H1 (cell line): ENCODE data around the gene RARA. TPM values are rescaled to one million over a fixed set of nuclear protein-coding genes. Genes with fewer than 3 reads are reported as not detected.

Experiments
- CTCF ChIA-PET: fragments of 300-600 bp; sonication (Branson Sonifier 250); formaldehyde crosslinking; loops from one replicate; lab custom pipeline; 2021; ENCODE audit not compliant: partially characterized antibody; lab: Charles Lee
- POLR2A ChIA-PET: fragments of 300-600 bp; sonication (Branson Sonifier 250); formaldehyde crosslinking; loops from one replicate; lab custom pipeline; 2021; ENCODE audit warnings: inconsistent platforms; ENCODE audit not compliant: partially characterized antibody; lab: Charles Lee
- DNase-seq, 2 experiments: peaks; one replicate each; pipeline versions ENCODE4 v3.0.0 to v3.0.0-alpha.2; 2010 to 2022; ENCODE audit warnings: low spot score in 2 of 2, low read depth in 1 of 2, mixed read lengths in 1 of 2
- FAIRE-seq: peaks from 2 replicates; lab custom pipeline; 2011; peaks lifted over from hg19 to GRCh38; lab: Jason Lieb, UNC
- H2AFZ ChIP-seq: 2 replicates; pipeline ENCODE4 v1.8.1; 2012; ENCODE audit warnings: low read length, inconsistent platforms
- H2AK5ac ChIP-seq: 2 replicates; pipeline ENCODE4 v1.6.1; 2013; ENCODE audit warnings: low read depth, low read length
- H2BK120ac ChIP-seq: replicated peaks from 2 replicates; pipeline ENCODE3; 2013; ENCODE audit warnings: low read depth, low read length, inconsistent platforms
- H2BK12ac ChIP-seq: 2 replicates; pipeline ENCODE4 v1.6.1; 2013; ENCODE audit warnings: low read depth, low read length
- H2BK15ac ChIP-seq: 2 replicates; pipeline ENCODE4 v1.6.1; 2013; ENCODE audit warnings: low read length
- H2BK20ac ChIP-seq: 2 replicates; pipeline ENCODE4 v1.6.1; 2013; ENCODE audit warnings: low read length
- H2BK5ac ChIP-seq: 2 replicates; pipeline ENCODE4 v1.6.1; 2013; ENCODE audit warnings: low read depth, low read length
- H3K14ac ChIP-seq: 2 replicates; pipeline ENCODE4 v1.6.1; 2013; ENCODE audit warnings: inconsistent platforms; ENCODE audit not compliant: insufficient read length
- H3K18ac ChIP-seq: 2 replicates; pipeline ENCODE4 v1.6.1; 2013; ENCODE audit warnings: low read length; ENCODE audit errors: extremely low read depth
- H3K23ac ChIP-seq: 2 replicates; pipeline ENCODE4 v1.6.1; 2013; ENCODE audit warnings: inconsistent platforms; ENCODE audit not compliant: insufficient read length
- H3K23me2 ChIP-seq: 2 replicates; pipeline ENCODE4 v1.6.1; 2013; ENCODE audit warnings: low read depth, low read length
- H3K27ac ChIP-seq: 2 replicates; pipeline ENCODE4 v1.6.1; 2011; ENCODE audit warnings: low read depth, low read length, inconsistent platforms
- H3K27me3 ChIP-seq, 4 experiments: replicated peaks in 1 of 4; 1 replicate in 1 of 4; 2 replicates in 3 of 4; pipeline versions ENCODE4 v1.6.1 to v1.8.1; 2011 to 2013; ENCODE audit warnings: low read length in 3 of 4, mild to moderate bottlenecking in 3 of 4, inconsistent platforms in 2 of 4, mixed read lengths in 2 of 4, moderate library complexity in 1 of 4; ENCODE audit not compliant: control insufficient read depth in 3 of 4, insufficient read depth in 3 of 4; ENCODE audit errors: extremely low read depth in 1 of 4
- H3K36me3 ChIP-seq, 4 experiments: 2 replicates each; pipeline versions ENCODE4 v1.6.1 to v1.8.1; 2011 to 2013; ENCODE audit warnings: mild to moderate bottlenecking in 4 of 4, low read length in 3 of 4, moderate library complexity in 2 of 4, control low read depth in 1 of 4, inconsistent platforms in 1 of 4; ENCODE audit not compliant: insufficient read depth in 4 of 4, control insufficient read depth in 2 of 4
- H3K4ac ChIP-seq: replicated peaks from 2 replicates; pipeline ENCODE3; 2013; ENCODE audit warnings: low read length, low read depth, mixed read lengths, inconsistent platforms; ENCODE audit not compliant: insufficient read length
- H3K4me1 ChIP-seq, 4 experiments: replicated peaks in 1 of 4; 1 replicate in 1 of 4; 2 replicates in 3 of 4; pipeline versions ENCODE4 v1.6.1 to v1.8.1; 2011 to 2013; ENCODE audit warnings: low read length in 3 of 4, inconsistent platforms in 2 of 4, mixed read lengths in 1 of 4; ENCODE audit not compliant: insufficient read depth in 4 of 4, control insufficient read depth in 3 of 4
- H3K4me2 ChIP-seq, 2 experiments: 2 replicates each; pipeline versions ENCODE4 v1.6.1 to v1.8.1; 2011 to 2013; ENCODE audit warnings: low read depth in 2 of 2, low read length in 2 of 2, control low read depth in 1 of 2, inconsistent platforms in 1 of 2, mild to moderate bottlenecking in 1 of 2; ENCODE audit not compliant: insufficient read depth in 1 of 2
- H3K4me3 ChIP-seq, 4 experiments: fragments of 200-600, 300-600 bp in 1 of 4; sonication (generic), shearing (Covaris generic), sonication (Bioruptor Twin) in 1 of 4; 2 replicates each; pipeline versions ENCODE4 v1.5.1 to v1.8.1; 2011 to 2016; ENCODE audit warnings: low read length in 4 of 4, low read depth in 3 of 4, control low read depth in 2 of 4, inconsistent platforms in 2 of 4, mild to moderate bottlenecking in 2 of 4, mixed read lengths in 1 of 4, moderate library complexity in 1 of 4; ENCODE audit not compliant: insufficient read depth in 2 of 4; ENCODE audit errors: extremely low read depth in 1 of 4
- H3K56ac ChIP-seq: replicated peaks from 2 replicates; pipeline ENCODE3; 2013; ENCODE audit warnings: low read depth, mild to moderate bottlenecking, mixed read lengths, low read length, inconsistent platforms; ENCODE audit not compliant: insufficient read length
- H3K79me1 ChIP-seq: 2 replicates; pipeline ENCODE4 v1.6.1; 2013; ENCODE audit warnings: low read depth, low read length, control low read depth
- H3K79me2 ChIP-seq, 2 experiments: 2 replicates each; pipeline versions ENCODE4 v1.6.1 to v1.8.1; 2012 to 2013; ENCODE audit warnings: low read length in 2 of 2, mild to moderate bottlenecking in 2 of 2, inconsistent platforms in 1 of 2; ENCODE audit not compliant: insufficient read depth in 2 of 2, control insufficient read depth in 1 of 2
- H3K9ac ChIP-seq, 4 experiments: replicated peaks in 1 of 4; 1 replicate in 1 of 4; 2 replicates in 3 of 4; pipeline versions ENCODE4 v1.6.1 to v1.8.1; 2011 to 2013; ENCODE audit warnings: low read depth in 3 of 4, low read length in 3 of 4, control low read depth in 2 of 4, mild to moderate bottlenecking in 2 of 4, moderate library complexity in 2 of 4, inconsistent platforms in 1 of 4; ENCODE audit errors: extremely low read depth in 1 of 4
- H3K9me3 ChIP-seq, 2 experiments: 2 replicates each; pipeline versions ENCODE4 v1.6.1 to v1.8.1; 2012 to 2013; ENCODE audit warnings: mild to moderate bottlenecking in 2 of 2, moderate library complexity in 2 of 2, control low read depth in 1 of 2, inconsistent platforms in 1 of 2, low read depth in 1 of 2, low read length in 1 of 2, mixed read lengths in 1 of 2; ENCODE audit not compliant: insufficient read depth in 2 of 2
- H4K20me1 ChIP-seq, 2 experiments: replicated peaks in 1 of 2; 2 replicates each; pipeline versions ENCODE3 to v1.8.1; 2011 to 2013; ENCODE audit warnings: inconsistent platforms in 2 of 2, low read length in 2 of 2, mild to moderate bottlenecking in 1 of 2; ENCODE audit not compliant: insufficient read depth in 2 of 2, control insufficient read depth in 1 of 2
- H4K5ac ChIP-seq: 2 replicates; pipeline ENCODE4 v1.6.1; 2013; ENCODE audit warnings: low read length, low read depth, mixed read lengths, inconsistent platforms; ENCODE audit not compliant: insufficient read length
- H4K8ac ChIP-seq: 2 replicates; pipeline ENCODE4 v1.8.0; 2013; ENCODE audit warnings: mild to moderate bottlenecking, moderate library complexity, low read length, inconsistent platforms; ENCODE audit not compliant: insufficient read depth; ENCODE audit errors: extremely low read depth
- H4K91ac ChIP-seq: replicated peaks from 2 replicates; pipeline ENCODE3; 2013; ENCODE audit warnings: low read length, mixed read lengths, inconsistent platforms; ENCODE audit not compliant: insufficient read length
- ASH2L ChIP-seq: fragments of 200-600, 300-600 bp; sonication (generic); IDR thresholded peaks from one replicate; pipeline ENCODE4 v1.7.1; 2017; ENCODE audit warnings: low read length
- EGR1 ChIP-seq: IDR thresholded peaks from 2 replicates; pipeline ENCODE4 v1.6.1; 2011; ENCODE audit warnings: low read depth, low read length, borderline replicate concordance
- PHF8 ChIP-seq: fragments of 200-600 bp; sonication (generic); conservative IDR thresholded peaks from 2 replicates; pipeline ENCODE4 v1.7.1; 2012; ENCODE audit warnings: low read depth, mild to moderate bottlenecking, inconsistent platforms, low read length, moderate library complexity
- SIN3A ChIP-seq, 2 experiments: IDR thresholded peaks in 1 of 2; conservative IDR thresholded peaks in 1 of 2; 2 replicates each; pipeline ENCODE4 v1.6.1; 2011 to 2012; ENCODE audit warnings: low read length in 2 of 2, improper control_type of control experiment in 1 of 2, low read depth in 1 of 2, mild to moderate bottlenecking in 1 of 2
- TAF1 ChIP-seq: IDR thresholded peaks from 2 replicates; pipeline ENCODE4 v1.6.1; 2011; ENCODE audit warnings: mild to moderate bottlenecking, low read depth, low read length
- WGBS, 2 experiments: shearing (Covaris generic) in 1 of 2; methylation state at CpG; one replicate each; pipeline versions ENCODE4 v1.1.6 to v1.1.7; 2013 to 2015; ENCODE audit warnings: low lambda C conversion rate in 2 of 2, mixed read lengths in 2 of 2, inconsistent platforms in 1 of 2, low coverage in 1 of 2, missing lambda C conversion rate in 1 of 2; ENCODE audit not compliant: insufficient replicate concordance in 2 of 2, insufficient coverage in 1 of 2, insufficient read length in 1 of 2; ENCODE audit errors: extremely low coverage in 1 of 2, missing lambda C conversion rate in 1 of 2; 5-methylcytosine and 5-hydroxymethylcytosine counted together
- polyA plus RNA-seq, 7 experiments: library from polyadenylated mRNA; depleted of rRNA in 3 of 7; stranded (reverse) in 5 of 7; unstranded in 2 of 7; fragments of >200 nt in 5 of 7; fragments of 200-250 nt in 2 of 7; gene quantifications; 1 replicate in 5 of 7; 2 replicates in 1 of 7; 4 replicates in 1 of 7; pipeline versions ENCODE4 v1.2.1 to v1.2.3, GENCODE V29; 2011 to 2013; ENCODE audit warnings: missing spikeins in 2 of 7, mixed read lengths in 2 of 7
- total RNA-seq: library from RNA; stranded (reverse); fragmentation: NEBNext Ultra II Directional; extraction: Animal tissue kit (Norgen Biotek cat#: 25700); gene quantifications from 2 replicates; pipeline ENCODE4 v1.2.1, GENCODE V29; 2021
- TF ChIP-seq, protein P1 (sequence below): IDR thresholded peaks from 2 replicates; pipeline ENCODE4 v1.6.1; 2011; ENCODE audit warnings: low read depth, mild to moderate bottlenecking, low read length; ENCODE audit not compliant: insufficient read depth

Gene RARA
- total and polyA plus RNA-seq, 2 of the 8 experiments (the other 6 are each of a cell fraction or from before 2014, with no cell fraction given), result 4.4 to 16.5 TPM

DNA sequence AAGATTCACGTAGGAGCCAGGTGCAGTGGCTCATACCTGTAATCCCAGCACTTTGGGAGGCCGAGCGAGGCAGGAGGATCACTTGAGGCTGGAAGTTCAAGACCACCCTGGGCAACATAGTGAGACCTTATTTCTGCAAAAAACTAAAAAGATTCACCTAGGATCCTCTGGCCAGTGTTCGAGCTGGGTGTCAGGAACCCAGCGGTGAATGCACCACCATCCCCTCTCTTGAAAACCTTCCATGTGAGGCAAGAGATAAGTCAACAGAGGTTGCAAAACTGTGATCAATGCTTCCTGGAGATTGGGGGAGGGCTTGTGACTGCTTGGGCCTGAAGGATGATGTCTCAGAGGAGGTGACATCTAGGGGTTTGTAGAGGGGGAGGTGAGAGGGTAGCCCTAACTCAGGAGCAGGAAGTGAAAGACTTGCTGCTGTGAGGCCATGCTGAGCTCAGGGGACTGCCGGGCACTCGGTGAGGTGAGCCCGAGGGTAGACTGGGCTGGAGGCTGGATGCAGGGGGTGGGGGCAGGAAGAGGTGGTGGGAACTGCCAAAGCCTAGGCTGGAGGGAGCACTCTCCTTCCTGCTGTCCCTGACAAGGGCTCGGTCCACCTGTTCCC lies 43.9 kb downstream of the RARA start:
- Histone ChIP-seq H3K79me2 (no peaks in the 10 kb centered on the region), H2BK120ac (no peak overlapping the region), H3K23me2 (no peaks in the 10 kb centered on the region; the same call in 1 of the 2 replicates), H3K23ac (no peak overlapping the region), H3K27ac (no peak overlapping the region), H3K56ac (no peak overlapping the region), H2BK5ac (no peak overlapping the region), H3K27me3 (peaks cover 2 to 23% (median 21%) of the 10 kb centered on the region in 4 experiments), H4K8ac (no peak overlapping the region), H2AK5ac (no peak overlapping the region), H4K20me1 (peaks cover 21 to 31% of the 10 kb centered on the region in 2 experiments), H2BK12ac (no peak overlapping the region), H3K4me3 (no peak overlapping the region), H2BK20ac (no peak overlapping the region), H3K18ac (no peak overlapping the region), H2AFZ (no peak overlapping the region), H3K4me1 (peaks cover 0 to 30% (median 21%) of the 10 kb centered on the region in 4 experiments; a peak in 6 of 7 replicates), H3K36me3 (no peaks in the 10 kb centered on the region), H3K4ac (no peak overlapping the region), H4K91ac (no peak overlapping the region), H3K9me3 (no peaks in the 10 kb centered on the region), H4K5ac (no peak overlapping the region), H3K79me1 (0 out of 2 replicates have a peak, but pooled peaks cover 4% of the 10 kb centered on the region), H3K4me2 (no peak overlapping the region), H3K9ac (no peak overlapping the region), H3K14ac (no peak overlapping the region), H2BK15ac (no peak overlapping the region)
- ChIA-PET POLR2A (interaction anchor here (1.1 to 27.8 kb wide), 3 partner anchors 12 to 50 kb away, joined by 3 to 570 read pairs (median 4); partner anchors contain the start of genes CDC6, GJD3 and RARA), CTCF (interaction anchor here (0.6 to 30.8 kb wide), 9 partner anchors 7 to 325 kb away, joined by 3 to 1198 read pairs (median 5); partner anchors contain the start of gene RARA)
- DNase-seq (no peak), FAIRE-seq (no peak)
- 88% methylated on average over 9 of the region's 9 CpGs; no CpG with 5 or more reads in 1 of the 2 experiments for WGBS, 2 experiments
- TF ChIP-seq EGR1, result no peak
- TF ChIP-seq ASH2L, result no peak
- TF ChIP-seq PHF8, result no peak
- TF ChIP-seq TAF1, result no peak
- TF ChIP-seq, protein P1, sequence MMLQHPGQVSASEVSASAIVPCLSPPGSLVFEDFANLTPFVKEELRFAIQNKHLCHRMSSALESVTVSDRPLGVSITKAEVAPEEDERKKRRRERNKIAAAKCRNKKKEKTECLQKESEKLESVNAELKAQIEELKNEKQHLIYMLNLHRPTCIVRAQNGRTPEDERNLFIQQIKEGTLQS, result no peak
- TF ChIP-seq SIN3A (conservative IDR thresholded peaks at IDR 0.05 in 1 of 2, IDR thresholded peaks at IDR 0.05 in 1 of 2; ENCODE audit: low read depth in 1 of 2, low read length in 2 of 2), result no peak
